ENCODE measurements around the gene GRWD1.

DNA sequence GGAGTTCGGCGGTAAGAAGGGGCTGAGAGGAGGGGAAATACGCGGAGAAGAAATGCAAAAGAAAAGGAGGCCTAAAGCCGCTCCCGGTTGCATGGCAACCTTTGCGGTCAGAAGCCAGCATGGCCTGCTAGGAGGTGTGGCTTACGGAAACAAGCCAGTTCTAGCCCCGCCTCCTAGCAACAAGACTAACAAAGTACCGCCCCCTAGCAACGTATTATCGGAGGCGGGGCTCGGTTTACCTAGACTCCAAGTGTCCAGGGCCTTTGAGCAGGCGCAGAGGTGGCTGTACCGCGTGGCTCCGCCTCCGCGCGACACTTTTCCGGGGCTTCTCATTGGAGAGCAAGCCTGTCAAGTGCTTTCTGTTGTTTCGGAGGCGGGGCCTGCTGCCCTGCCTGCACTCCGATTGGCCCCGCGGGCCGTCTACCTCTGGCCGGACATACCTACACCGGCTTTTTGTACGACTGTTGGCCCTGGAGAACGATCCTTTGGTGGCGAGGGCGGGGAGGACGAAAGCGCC is 23.0 kb downstream of the GRWD1 start:
- no peak for TF ChIP-seq POLR2A (IDR thresholded peaks at IDR 0.05; ENCODE audit: borderline replicate concordance, extremely low read depth, insufficient read depth, insufficient read length)
- TF ChIP-seq YY1 (IDR thresholded peaks at IDR 0.05; ENCODE audit: extremely low read depth, insufficient replicate concordance, low read depth, low read length), result peak; percentile 46
- TF ChIP-seq, protein P1, sequence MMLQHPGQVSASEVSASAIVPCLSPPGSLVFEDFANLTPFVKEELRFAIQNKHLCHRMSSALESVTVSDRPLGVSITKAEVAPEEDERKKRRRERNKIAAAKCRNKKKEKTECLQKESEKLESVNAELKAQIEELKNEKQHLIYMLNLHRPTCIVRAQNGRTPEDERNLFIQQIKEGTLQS (IDR thresholded peaks at IDR 0.05), result no peak
- TF ChIP-seq, protein P2, sequence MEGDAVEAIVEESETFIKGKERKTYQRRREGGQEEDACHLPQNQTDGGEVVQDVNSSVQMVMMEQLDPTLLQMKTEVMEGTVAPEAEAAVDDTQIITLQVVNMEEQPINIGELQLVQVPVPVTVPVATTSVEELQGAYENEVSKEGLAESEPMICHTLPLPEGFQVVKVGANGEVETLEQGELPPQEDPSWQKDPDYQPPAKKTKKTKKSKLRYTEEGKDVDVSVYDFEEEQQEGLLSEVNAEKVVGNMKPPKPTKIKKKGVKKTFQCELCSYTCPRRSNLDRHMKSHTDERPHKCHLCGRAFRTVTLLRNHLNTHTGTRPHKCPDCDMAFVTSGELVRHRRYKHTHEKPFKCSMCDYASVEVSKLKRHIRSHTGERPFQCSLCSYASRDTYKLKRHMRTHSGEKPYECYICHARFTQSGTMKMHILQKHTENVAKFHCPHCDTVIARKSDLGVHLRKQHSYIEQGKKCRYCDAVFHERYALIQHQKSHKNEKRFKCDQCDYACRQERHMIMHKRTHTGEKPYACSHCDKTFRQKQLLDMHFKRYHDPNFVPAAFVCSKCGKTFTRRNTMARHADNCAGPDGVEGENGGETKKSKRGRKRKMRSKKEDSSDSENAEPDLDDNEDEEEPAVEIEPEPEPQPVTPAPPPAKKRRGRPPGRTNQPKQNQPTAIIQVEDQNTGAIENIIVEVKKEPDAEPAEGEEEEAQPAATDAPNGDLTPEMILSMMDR (IDR thresholded peaks at IDR 0.05 in 2 of 3, conservative IDR thresholded peaks at IDR 0.05 in 1 of 3; ENCODE audit: borderline replicate concordance in 1 of 3, insufficient read depth in 1 of 3, low read depth in 2 of 3, low read length in 2 of 3), result no peak
- no peak for TF ChIP-seq SRF (IDR thresholded peaks at IDR 0.05; ENCODE audit: low read depth)
- TF ChIP-seq, protein P3, sequence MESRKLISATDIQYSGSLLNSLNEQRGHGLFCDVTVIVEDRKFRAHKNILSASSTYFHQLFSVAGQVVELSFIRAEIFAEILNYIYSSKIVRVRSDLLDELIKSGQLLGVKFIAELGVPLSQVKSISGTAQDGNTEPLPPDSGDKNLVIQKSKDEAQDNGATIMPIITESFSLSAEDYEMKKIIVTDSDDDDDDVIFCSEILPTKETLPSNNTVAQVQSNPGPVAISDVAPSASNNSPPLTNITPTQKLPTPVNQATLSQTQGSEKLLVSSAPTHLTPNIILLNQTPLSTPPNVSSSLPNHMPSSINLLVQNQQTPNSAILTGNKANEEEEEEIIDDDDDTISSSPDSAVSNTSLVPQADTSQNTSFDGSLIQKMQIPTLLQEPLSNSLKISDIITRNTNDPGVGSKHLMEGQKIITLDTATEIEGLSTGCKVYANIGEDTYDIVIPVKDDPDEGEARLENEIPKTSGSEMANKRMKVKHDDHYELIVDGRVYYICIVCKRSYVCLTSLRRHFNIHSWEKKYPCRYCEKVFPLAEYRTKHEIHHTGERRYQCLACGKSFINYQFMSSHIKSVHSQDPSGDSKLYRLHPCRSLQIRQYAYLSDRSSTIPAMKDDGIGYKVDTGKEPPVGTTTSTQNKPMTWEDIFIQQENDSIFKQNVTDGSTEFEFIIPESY (IDR thresholded peaks at IDR 0.05; ENCODE audit: extremely low read depth, insufficient replicate concordance, low read length), result no peak
- TF ChIP-seq EZH2phosphoT487 (IDR thresholded peaks at IDR 0.05; ENCODE audit: borderline replicate concordance), result no peak
- TF ChIP-seq, protein P4, sequence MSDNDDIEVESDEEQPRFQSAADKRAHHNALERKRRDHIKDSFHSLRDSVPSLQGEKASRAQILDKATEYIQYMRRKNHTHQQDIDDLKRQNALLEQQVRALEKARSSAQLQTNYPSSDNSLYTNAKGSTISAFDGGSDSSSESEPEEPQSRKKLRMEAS (IDR thresholded peaks at IDR 0.05), result no peak
- no peak for TF ChIP-seq EZH2 (IDR thresholded peaks at IDR 0.05)
- TF ChIP-seq POLR2AphosphoS5 (IDR thresholded peaks at IDR 0.05; ENCODE audit: low read depth, low read length), result no peak; the same call in 1 of the 2 replicates
- TF ChIP-seq EGR1 (IDR thresholded peaks at IDR 0.05; ENCODE audit: low read depth), result no peak; the same call in 1 of the 2 replicates
